WTC11 (cell line): ENCODE measurements around the gene MED12. TPM values are rescaled to one million over a fixed set of nuclear protein-coding genes. Genes with fewer than 3 reads are reported as not detected.

Experiments
- ATAC-seq: fragments of 200-7000 bp; cut with Tn5 transposase; 2 replicates; pipeline ENCODE4 v1.10.0; 2021; ENCODE audit warnings: mild to moderate bottlenecking, moderate library complexity
- CTCF ChIA-PET: fragments of 300-600 bp; sonication (Branson Sonifier 250); formaldehyde crosslinking; loops from one replicate; lab custom pipeline; 2021; ENCODE audit warnings: antibody characterized with exemption; lab: Charles Lee
- POLR2A ChIA-PET: fragments of 350-600 bp; sonication (Branson Sonifier 250); formaldehyde crosslinking; loops from one replicate; lab custom pipeline; 2021; ENCODE audit warnings: antibody characterized with exemption; lab: Charles Lee
- DNase-seq: peaks from one replicate; pipeline ENCODE4 v3.0.0; 2021; ENCODE audit warnings: low spot score
- H3K27ac Mint-ChIP-seq: 2 replicates; pipeline ENCODE4 v1.8.0; 2021; ENCODE audit warnings: mixed read lengths
- H3K27me3 Mint-ChIP-seq: 2 replicates; pipeline ENCODE4 v1.8.0; 2021; ENCODE audit warnings: low read depth, mild to moderate bottlenecking, moderate library complexity, mixed read lengths
- H3K36me3 Mint-ChIP-seq: 2 replicates; pipeline ENCODE4 v1.8.0; 2021; ENCODE audit warnings: mixed read lengths
- H3K4me1 Mint-ChIP-seq: 2 replicates; pipeline ENCODE4 v1.8.0; 2022; ENCODE audit warnings: mixed read lengths
- H3K4me3 Mint-ChIP-seq: 2 replicates; pipeline ENCODE4 v1.8.0; 2021; ENCODE audit warnings: mild to moderate bottlenecking, moderate library complexity, mixed read lengths
- H3K9me3 Mint-ChIP-seq: 2 replicates; pipeline ENCODE4 v1.8.0; 2021; ENCODE audit warnings: mixed read lengths
- ESRRA ChIP-seq: sonication (generic); formaldehyde crosslinking; IDR thresholded peaks from 2 replicates; pipeline ENCODE4 v1.8.1; 2022; ENCODE audit warnings: mild to moderate bottlenecking, missing genetic modification reagents, borderline replicate concordance
- JAZF1 ChIP-seq: fragments of 250-450 bp; sonication (Bioruptor Pico); IDR thresholded peaks from 2 replicates; pipeline ENCODE4 v1.9.0; 2021; ENCODE audit warnings: moderate library complexity, mild to moderate bottlenecking, inconsistent platforms
- MXD4 ChIP-seq: fragments of 250-450 bp; sonication (Bioruptor Pico); IDR thresholded peaks from 2 replicates; pipeline ENCODE4 v1.8.0; 2021; ENCODE audit warnings: mild to moderate bottlenecking, moderate library complexity, borderline replicate concordance
- MYBL2 ChIP-seq: sonication (generic); formaldehyde crosslinking; IDR thresholded peaks from 2 replicates; pipeline ENCODE4 v1.8.1; 2023; ENCODE audit warnings: mild to moderate bottlenecking, moderate library complexity, missing genetic modification reagents
- NR2C2 ChIP-seq: sonication (generic); formaldehyde crosslinking; IDR thresholded peaks from 2 replicates; pipeline ENCODE4 v1.8.0; 2022; ENCODE audit warnings: mild to moderate bottlenecking, missing genetic modification reagents
- NR3C1 ChIP-seq: sonication (generic); formaldehyde crosslinking; conservative IDR thresholded peaks from 2 replicates; pipeline ENCODE4 v1.8.1; 2023; ENCODE audit warnings: low read depth, mild to moderate bottlenecking, missing genetic modification reagents
- PRRX2 ChIP-seq: fragments of 250-450 bp; sonication (Bioruptor Pico); IDR thresholded peaks from 2 replicates; pipeline ENCODE4 v1.8.0; 2021; ENCODE audit warnings: mild to moderate bottlenecking
- SMAD3 ChIP-seq: sonication (generic); formaldehyde crosslinking; IDR thresholded peaks from 2 replicates; pipeline ENCODE4 v1.8.0; 2022; ENCODE audit warnings: missing genetic modification reagents, mild to moderate bottlenecking, borderline replicate concordance
- SP1 ChIP-seq: sonication (generic); formaldehyde crosslinking; conservative IDR thresholded peaks from 2 replicates; pipeline ENCODE4 v1.8.1; 2022; ENCODE audit warnings: missing genetic modification reagents
- TEAD1 ChIP-seq: sonication (generic); formaldehyde crosslinking; IDR thresholded peaks from 2 replicates; pipeline ENCODE4 v1.8.0; 2022; ENCODE audit warnings: mild to moderate bottlenecking, missing genetic modification reagents
- TEAD4 ChIP-seq: sonication (generic); formaldehyde crosslinking; IDR thresholded peaks from 2 replicates; pipeline ENCODE4 v1.8.0; 2022; ENCODE audit warnings: mild to moderate bottlenecking, missing genetic modification reagents
- ZNF219 ChIP-seq: sonication (generic); formaldehyde crosslinking; IDR thresholded peaks from 2 replicates; pipeline ENCODE4 v1.8.0; 2023; ENCODE audit warnings: missing genetic modification reagents, mild to moderate bottlenecking, borderline replicate concordance
- ZNF671 ChIP-seq: fragments of 250-450 bp; sonication (Bioruptor Pico); IDR thresholded peaks from 2 replicates; pipeline ENCODE4 v1.8.0; 2021; ENCODE audit warnings: mild to moderate bottlenecking
- total RNA-seq: library from RNA; stranded (reverse); gene quantifications from 3 replicates; pipeline ENCODE4 v1.2.3, GENCODE V29; 2021
- TF ChIP-seq, protein P1 (sequence below): sonication (generic); formaldehyde crosslinking; IDR thresholded peaks from 2 replicates; pipeline ENCODE4 v1.8.1; 2023; ENCODE audit warnings: mild to moderate bottlenecking, missing genetic modification reagents
- TF ChIP-seq, protein P2 (sequence below): fragments of 250-450 bp; sonication (Bioruptor Pico); IDR thresholded peaks from 2 replicates; pipeline ENCODE4 v1.9.0; 2021; ENCODE audit warnings: mild to moderate bottlenecking
- TF ChIP-seq, protein P3 (sequence below): sonication (generic); formaldehyde crosslinking; IDR thresholded peaks from 2 replicates; pipeline ENCODE4 v1.8.1; 2023; ENCODE audit warnings: mild to moderate bottlenecking, missing genetic modification reagents
- TF ChIP-seq, protein P4 (sequence below): sonication (generic); formaldehyde crosslinking; IDR thresholded peaks from 2 replicates; pipeline ENCODE4 v1.8.0; 2022; ENCODE audit warnings: mild to moderate bottlenecking, missing genetic modification reagents
- TF ChIP-seq, protein P5 (sequence below): fragments of 250-450 bp; sonication (Bioruptor Pico); IDR thresholded peaks from 2 replicates; pipeline ENCODE4 v1.9.0; 2021; ENCODE audit warnings: moderate library complexity, mild to moderate bottlenecking, inconsistent platforms, borderline replicate concordance
- TF ChIP-seq, protein P6 (sequence below): fragments of 200-600 bp; IDR thresholded peaks from 2 replicates; pipeline ENCODE4 v1.8.0; 2022; ENCODE audit warnings: antibody characterized with exemption
- TF ChIP-seq, protein P7 (sequence below): sonication (generic); formaldehyde crosslinking; IDR thresholded peaks from 2 replicates; pipeline ENCODE4 v1.8.0; 2022; ENCODE audit warnings: mild to moderate bottlenecking, missing genetic modification reagents

Gene MED12
- total RNA-seq, 1 experiment from 2014 or later: 35.6 TPM

DNA sequence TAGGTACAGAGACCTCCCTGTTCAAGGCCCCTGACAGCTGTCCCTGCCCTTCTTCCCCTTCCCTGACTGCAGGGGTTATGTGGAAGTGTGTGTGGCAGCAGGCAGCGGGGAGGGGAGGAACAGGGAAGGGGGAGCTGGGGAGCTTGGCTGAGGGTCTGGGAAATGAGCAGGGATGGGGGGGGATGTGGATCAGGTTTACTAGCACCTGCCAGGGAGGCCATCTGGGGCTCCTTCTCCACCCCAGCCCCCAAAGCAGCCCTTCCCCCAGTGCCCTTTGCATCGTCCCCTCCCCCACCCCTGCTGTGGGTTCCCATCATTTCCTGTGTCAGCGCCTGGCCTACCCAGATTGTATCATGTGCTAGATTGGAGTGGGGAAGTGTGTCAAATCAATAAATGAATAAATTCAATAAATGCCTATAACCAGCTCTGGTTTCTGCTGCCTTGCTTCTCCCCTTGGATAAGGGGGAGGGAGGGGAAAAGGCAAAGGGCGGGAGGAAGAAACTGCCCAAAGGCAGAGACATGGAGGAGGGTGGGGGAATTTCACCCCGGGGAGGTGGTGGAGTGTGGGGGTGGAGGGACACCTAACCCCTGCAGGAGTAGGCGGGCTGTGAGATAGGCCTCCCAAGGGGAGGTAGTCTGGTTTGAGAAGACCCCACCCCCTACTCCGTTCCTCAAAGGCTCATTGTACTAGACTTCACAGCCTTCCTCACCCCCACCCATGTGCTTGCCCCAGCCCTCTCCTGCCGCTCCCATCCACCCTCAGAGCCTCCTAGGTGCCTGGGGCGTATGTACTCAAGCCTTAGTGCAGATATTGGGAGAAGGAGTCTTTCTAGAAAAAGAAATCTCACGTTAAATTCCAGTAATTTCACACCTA lies 15.0 kb upstream of the MED12 start (continued):
- TF ChIP-seq, protein P1, sequence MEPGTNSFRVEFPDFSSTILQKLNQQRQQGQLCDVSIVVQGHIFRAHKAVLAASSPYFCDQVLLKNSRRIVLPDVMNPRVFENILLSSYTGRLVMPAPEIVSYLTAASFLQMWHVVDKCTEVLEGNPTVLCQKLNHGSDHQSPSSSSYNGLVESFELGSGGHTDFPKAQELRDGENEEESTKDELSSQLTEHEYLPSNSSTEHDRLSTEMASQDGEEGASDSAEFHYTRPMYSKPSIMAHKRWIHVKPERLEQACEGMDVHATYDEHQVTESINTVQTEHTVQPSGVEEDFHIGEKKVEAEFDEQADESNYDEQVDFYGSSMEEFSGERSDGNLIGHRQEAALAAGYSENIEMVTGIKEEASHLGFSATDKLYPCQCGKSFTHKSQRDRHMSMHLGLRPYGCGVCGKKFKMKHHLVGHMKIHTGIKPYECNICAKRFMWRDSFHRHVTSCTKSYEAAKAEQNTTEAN (CRISPR knock-in tag): no peak
- no peak for TF ChIP-seq ESRRA
- TF ChIP-seq, protein P2, sequence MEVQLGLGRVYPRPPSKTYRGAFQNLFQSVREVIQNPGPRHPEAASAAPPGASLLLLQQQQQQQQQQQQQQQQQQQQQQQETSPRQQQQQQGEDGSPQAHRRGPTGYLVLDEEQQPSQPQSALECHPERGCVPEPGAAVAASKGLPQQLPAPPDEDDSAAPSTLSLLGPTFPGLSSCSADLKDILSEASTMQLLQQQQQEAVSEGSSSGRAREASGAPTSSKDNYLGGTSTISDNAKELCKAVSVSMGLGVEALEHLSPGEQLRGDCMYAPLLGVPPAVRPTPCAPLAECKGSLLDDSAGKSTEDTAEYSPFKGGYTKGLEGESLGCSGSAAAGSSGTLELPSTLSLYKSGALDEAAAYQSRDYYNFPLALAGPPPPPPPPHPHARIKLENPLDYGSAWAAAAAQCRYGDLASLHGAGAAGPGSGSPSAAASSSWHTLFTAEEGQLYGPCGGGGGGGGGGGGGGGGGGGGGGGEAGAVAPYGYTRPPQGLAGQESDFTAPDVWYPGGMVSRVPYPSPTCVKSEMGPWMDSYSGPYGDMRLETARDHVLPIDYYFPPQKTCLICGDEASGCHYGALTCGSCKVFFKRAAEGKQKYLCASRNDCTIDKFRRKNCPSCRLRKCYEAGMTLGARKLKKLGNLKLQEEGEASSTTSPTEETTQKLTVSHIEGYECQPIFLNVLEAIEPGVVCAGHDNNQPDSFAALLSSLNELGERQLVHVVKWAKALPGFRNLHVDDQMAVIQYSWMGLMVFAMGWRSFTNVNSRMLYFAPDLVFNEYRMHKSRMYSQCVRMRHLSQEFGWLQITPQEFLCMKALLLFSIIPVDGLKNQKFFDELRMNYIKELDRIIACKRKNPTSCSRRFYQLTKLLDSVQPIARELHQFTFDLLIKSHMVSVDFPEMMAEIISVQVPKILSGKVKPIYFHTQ (CRISPR knock-in tag): no peak
- TF ChIP-seq, protein P3, sequence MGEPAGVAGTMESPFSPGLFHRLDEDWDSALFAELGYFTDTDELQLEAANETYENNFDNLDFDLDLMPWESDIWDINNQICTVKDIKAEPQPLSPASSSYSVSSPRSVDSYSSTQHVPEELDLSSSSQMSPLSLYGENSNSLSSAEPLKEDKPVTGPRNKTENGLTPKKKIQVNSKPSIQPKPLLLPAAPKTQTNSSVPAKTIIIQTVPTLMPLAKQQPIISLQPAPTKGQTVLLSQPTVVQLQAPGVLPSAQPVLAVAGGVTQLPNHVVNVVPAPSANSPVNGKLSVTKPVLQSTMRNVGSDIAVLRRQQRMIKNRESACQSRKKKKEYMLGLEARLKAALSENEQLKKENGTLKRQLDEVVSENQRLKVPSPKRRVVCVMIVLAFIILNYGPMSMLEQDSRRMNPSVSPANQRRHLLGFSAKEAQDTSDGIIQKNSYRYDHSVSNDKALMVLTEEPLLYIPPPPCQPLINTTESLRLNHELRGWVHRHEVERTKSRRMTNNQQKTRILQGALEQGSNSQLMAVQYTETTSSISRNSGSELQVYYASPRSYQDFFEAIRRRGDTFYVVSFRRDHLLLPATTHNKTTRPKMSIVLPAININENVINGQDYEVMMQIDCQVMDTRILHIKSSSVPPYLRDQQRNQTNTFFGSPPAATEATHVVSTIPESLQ (CRISPR knock-in tag): no peak

DNA sequence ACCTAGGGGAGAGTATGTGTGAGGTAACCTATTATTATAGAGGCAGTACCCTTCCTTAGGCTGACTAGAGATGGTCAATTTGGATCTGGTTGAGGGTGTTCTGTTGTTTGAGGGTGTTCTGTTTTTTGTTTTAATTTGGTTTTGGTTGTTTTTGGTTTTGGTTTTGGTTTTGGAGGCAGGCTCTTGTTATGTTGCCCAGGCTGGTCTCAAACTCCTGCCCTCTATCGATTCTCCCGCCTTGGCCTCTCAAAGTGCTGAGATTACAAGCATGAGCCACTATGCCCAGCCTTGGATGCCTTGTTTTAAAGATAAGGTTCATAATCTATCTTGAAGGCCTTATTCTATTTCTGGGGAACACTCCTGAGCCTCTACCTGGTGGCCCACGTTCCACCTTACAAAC lies 12.8 kb upstream of the MED12 start:
- H3K36me3 Mint-ChIP-seq: 0 out of 2 replicates have a peak, but pooled peaks cover 3% of the 10 kb centered on the region
- no peaks in the 10 kb centered on the region for H3K9me3 Mint-ChIP-seq
- POLR2A ChIA-PET: interaction anchor here (1.2 kb wide), 1 partner anchor 38 kb away, joined by 4 read pairs; no protein-coding TSS in a partner anchor
- no peak overlapping the region for H3K4me3 Mint-ChIP-seq
- H3K4me1 Mint-ChIP-seq: peaks cover 47% of the 10 kb centered on the region
- H3K27me3 Mint-ChIP-seq: peaks cover 23% of the 10 kb centered on the region
- no peak overlapping the region for H3K27ac Mint-ChIP-seq
- CTCF ChIA-PET: no interaction called here
- TF ChIP-seq, protein P4, sequence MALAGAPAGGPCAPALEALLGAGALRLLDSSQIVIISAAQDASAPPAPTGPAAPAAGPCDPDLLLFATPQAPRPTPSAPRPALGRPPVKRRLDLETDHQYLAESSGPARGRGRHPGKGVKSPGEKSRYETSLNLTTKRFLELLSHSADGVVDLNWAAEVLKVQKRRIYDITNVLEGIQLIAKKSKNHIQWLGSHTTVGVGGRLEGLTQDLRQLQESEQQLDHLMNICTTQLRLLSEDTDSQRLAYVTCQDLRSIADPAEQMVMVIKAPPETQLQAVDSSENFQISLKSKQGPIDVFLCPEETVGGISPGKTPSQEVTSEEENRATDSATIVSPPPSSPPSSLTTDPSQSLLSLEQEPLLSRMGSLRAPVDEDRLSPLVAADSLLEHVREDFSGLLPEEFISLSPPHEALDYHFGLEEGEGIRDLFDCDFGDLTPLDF (CRISPR knock-in tag): no peak
- TF ChIP-seq MXD4: no peak
- TF ChIP-seq NR2C2 (CRISPR knock-in tag): no peak
- no peak for TF ChIP-seq PRRX2 (CRISPR knock-in tag)
- no peak for TF ChIP-seq TEAD4 (CRISPR knock-in tag)
- TF ChIP-seq, all 79 proteins: peak for 0
- ATAC-seq (no peak), DNase-seq (no peak)

DNA sequence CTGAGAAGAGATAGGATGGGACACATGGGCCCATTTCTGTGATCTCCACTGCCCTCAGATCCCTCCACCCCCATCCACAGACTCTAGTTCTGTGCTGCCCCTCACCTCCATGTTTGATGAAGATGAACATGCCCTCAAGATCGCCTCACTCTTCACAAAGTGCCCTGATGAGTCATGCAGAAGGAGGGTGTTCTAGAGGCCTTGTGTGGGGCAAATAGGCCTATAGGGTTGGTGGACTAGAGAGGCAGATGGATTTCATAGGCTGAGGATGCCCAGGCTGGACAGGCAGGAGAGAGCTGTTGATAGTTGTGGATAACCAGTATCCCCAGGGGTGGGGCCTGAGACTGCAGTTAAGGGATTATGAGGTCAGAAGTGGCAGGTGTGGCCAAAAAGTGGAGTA lies 12.0 kb upstream of the MED12 start, which contains the start of gene CXorf65:
CXorf65 (minus strand) TSS at position 314 of the 400 bp plus-strand sequence; CDS start at position 130, 184 bp downstream.
- TF ChIP-seq SMAD3 (CRISPR knock-in tag) (no peak), MYBL2 (CRISPR knock-in tag) (no peak), NR2C2 (CRISPR knock-in tag) (no peak), NR3C1 (CRISPR knock-in tag) (no peak), JAZF1 (no peak), MXD4 (no peak), SP1 (no peak), TEAD1 (CRISPR knock-in tag) (no peak), ZNF671 (CRISPR knock-in tag) (no peak), ZNF219 (CRISPR knock-in tag) (no peak)
- TF ChIP-seq, protein P5, sequence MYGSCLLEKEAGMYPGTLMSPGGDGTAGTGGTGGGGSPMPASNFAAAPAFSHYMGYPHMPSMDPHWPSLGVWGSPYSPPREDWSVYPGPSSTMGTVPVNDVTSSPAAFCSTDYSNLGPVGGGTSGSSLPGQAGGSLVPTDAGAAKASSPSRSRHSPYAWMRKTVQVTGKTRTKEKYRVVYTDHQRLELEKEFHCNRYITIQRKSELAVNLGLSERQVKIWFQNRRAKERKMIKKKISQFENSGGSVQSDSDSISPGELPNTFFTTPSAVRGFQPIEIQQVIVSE: no peak
- TF ChIP-seq, protein P6, sequence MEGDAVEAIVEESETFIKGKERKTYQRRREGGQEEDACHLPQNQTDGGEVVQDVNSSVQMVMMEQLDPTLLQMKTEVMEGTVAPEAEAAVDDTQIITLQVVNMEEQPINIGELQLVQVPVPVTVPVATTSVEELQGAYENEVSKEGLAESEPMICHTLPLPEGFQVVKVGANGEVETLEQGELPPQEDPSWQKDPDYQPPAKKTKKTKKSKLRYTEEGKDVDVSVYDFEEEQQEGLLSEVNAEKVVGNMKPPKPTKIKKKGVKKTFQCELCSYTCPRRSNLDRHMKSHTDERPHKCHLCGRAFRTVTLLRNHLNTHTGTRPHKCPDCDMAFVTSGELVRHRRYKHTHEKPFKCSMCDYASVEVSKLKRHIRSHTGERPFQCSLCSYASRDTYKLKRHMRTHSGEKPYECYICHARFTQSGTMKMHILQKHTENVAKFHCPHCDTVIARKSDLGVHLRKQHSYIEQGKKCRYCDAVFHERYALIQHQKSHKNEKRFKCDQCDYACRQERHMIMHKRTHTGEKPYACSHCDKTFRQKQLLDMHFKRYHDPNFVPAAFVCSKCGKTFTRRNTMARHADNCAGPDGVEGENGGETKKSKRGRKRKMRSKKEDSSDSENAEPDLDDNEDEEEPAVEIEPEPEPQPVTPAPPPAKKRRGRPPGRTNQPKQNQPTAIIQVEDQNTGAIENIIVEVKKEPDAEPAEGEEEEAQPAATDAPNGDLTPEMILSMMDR: no peak
- TF ChIP-seq, protein P7, sequence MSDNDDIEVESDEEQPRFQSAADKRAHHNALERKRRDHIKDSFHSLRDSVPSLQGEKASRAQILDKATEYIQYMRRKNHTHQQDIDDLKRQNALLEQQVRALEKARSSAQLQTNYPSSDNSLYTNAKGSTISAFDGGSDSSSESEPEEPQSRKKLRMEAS: no peak
- Mint-ChIP-seq H3K27ac (no peak within 1 kb of the TSS), H3K9me3 (no peaks in the 10 kb centered on the region), H3K27me3 (peaks cover 31% of the 10 kb centered on the region), H3K36me3 (0 out of 2 replicates have a peak, but pooled peaks cover 2% of the 10 kb centered on the region), H3K4me1 (peaks cover 45% of the 10 kb centered on the region), H3K4me3 (no peak within 1 kb of the TSS)
- DNase-seq (no peak), ATAC-seq (no peak)
- ChIA-PET CTCF (no interaction called here), POLR2A (no interaction called here)
